HG03064 (cell line): ENCODE measurements around the gene EPHX1.
A peak's percentile ranks its signal among the peaks of the same experiment; 100 is the strongest.
"Not testable (repeated sequence)": the region's sequence is repeated elsewhere in the genome, so short reads cannot be mapped to it uniquely, and the experiment has no call there.

Experiments used
- ATAC-seq: cut with Tn5 transposase; IDR thresholded peaks from one replicate; pipeline ENCODE4 v1.9.1; 2021; ENCODE audit warnings: low read depth; ENCODE audit not compliant: unreplicated experiment

Gene EPHX1

GRCh38 chr1:225879521-225880221 lies 69.7 kb downstream of the EPHX1 start:
- ATAC-seq: no peak

- no peak for ATAC-seq
Observed at GRCh38 chr1:225880222-225880588, 70.3 kb downstream of the EPHX1 start.

DNA sequence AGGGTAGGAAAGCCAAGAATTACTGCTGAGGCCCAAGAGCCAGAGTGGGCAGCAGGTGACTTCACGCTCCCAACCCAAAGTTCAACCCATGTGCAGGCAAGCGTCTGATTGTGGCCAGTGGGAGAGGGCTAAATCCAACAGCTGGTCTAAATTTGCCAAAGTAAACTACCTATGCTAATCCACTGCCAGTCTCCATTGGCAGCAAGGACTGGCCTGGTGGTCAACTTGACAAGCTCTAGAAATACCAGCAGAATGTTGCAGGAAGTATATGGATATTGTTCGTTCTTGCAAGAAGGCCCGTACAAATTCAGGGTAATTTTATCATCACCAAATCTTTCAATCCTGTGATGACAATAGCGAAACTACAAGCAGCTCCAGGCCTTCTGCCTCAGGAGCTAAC lies 70.7 kb downstream of the EPHX1 start:
- ATAC-seq: no peak

GRCh38 chr1:225881081-225881958 lies 71.4 kb downstream of the EPHX1 start:
- ATAC-seq: peak; percentile 31

DNA sequence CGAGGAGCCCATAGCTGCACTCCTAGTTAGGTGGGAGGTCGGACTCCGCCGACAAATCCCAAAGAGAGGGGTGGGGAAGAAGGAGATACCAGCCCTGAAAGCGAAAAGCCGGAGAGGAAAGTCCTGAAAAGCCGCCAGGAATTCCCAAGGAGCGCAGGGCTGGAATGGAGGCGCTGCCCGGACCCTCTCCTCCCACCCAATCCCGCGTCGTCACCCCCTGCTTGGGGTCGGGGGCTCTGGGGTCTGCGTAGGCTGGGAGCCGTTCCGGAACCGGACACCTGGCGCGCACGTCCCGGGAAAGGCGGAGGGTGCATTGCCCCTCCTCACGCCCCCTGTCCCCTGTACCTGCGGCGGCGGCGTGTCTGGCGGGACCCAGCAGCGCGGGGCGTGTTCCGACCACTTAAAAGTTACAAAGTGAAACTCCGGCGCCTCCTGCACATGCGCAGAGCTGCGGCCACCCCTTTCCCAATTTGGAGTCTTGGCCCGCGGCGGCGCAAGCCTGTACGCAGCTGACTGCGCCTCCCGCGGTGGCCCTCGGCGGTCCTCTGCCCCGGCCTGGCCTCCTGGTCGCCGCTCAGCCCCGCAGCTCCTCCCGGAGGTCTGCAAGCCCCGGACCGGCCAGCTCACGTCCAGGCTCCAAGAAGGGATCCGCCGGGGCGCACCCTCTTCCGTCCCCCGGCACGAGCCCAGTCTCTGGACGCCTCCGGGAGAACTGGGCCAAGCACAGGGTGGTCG lies 72.2 kb downstream of the EPHX1 start, which contains the start of gene TMEM63A:
Gene TMEM63A, minus strand, starts transcription at position 422 of the 735 bp plus-strand sequence. CDS start 4,800 bp downstream, outside the sequence.
- peak; percentile 64 for ATAC-seq

DNA sequence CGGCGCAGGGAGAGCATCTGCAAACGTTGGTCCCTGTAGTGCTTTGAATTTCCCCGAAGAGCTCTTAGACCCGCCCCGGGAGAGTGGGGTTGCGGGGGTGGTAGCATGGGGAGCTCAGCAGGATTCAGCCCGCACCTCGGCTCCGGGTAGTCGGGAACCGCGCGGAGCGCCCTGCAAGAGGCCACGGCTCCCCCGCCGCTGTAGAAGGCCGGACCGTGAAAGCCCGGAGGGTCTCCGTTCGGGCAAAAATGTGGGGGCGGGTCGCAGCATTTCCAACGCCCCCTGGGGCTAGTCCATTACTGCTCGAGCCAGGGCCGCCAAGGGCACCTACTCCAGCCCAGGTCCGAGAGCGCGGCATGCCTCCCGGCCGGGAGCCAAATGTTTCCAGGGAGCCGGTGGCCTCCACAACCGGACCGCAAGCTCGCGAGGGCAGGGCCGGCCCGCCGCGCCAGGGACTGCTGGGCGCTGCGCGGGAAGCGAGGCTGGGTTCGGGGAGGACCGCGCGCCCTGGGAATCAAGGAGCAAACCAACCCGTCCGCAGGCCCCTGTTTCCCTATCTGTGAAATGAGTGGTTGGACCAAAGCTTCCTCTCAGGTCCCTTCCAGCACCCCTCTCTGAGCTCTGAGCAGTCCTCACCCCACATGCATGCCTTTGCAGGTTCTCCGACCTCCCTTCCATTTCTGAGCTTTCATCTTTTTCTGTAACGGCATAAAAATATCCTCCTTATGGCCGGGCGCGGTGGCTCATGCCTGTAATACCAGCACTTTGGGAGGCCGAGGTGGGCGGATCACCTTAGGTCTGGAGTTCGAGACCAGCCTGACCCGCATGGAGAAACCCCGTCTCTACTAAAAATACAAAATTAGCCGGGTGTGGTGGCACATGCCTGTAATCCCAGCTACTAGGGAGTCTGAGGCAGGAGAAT lies 73.0 kb downstream of the EPHX1 start:
- peak; percentile 23 for ATAC-seq

DNA sequence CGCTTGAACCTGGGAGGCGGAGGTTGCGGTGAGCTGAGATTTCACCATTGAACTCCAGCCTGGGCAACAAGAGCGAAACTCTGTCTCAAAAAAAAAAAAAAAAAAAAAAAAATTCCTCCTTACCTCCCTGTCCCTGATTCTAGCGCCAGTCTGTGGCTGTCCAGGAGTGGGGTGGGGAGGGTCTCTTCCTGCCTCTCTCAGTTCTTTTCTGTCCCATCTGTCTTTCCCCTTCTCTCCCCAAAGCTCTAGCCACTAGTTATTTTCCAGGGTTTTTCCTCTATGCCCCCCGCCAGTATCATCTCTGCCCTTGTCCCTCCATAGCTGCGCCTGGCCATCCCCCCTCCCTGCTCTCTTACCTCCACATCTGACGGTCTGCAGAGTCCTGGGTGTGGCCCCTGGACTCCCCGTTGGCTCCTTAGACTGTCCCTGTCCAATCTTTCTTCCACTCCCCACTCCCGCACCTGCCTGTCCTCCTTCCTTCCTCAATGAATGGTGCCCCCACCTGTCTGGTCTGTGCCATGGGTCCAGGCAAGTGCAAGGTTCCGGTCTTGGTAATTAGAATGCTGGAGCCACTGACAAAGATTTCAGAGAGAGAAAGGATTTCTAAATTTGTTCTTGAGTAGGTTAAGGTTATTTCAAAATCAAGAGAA lies 73.8 kb downstream of the EPHX1 start:
- no peak for ATAC-seq

DNA sequence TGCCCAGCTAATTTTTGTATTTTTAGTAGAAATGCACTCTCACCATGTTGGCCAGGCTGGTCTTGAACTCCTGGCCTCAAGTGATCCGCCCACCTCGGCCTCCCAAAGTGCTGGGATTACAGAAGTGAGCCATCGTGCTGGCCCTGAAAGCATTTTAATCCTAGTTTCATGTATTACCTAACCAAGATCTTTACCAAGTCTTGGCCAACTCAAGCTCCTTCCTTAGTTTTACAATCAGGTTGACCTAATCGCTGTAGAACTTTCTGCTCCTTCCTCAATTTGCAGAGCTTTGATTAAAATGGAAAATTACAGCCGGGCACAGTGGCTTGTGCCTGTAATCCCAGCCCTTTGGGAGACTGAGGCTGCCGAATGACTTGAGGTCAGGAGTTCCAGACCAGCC lies 75.4 kb downstream of the EPHX1 start:
- ATAC-seq: no peak

DNA sequence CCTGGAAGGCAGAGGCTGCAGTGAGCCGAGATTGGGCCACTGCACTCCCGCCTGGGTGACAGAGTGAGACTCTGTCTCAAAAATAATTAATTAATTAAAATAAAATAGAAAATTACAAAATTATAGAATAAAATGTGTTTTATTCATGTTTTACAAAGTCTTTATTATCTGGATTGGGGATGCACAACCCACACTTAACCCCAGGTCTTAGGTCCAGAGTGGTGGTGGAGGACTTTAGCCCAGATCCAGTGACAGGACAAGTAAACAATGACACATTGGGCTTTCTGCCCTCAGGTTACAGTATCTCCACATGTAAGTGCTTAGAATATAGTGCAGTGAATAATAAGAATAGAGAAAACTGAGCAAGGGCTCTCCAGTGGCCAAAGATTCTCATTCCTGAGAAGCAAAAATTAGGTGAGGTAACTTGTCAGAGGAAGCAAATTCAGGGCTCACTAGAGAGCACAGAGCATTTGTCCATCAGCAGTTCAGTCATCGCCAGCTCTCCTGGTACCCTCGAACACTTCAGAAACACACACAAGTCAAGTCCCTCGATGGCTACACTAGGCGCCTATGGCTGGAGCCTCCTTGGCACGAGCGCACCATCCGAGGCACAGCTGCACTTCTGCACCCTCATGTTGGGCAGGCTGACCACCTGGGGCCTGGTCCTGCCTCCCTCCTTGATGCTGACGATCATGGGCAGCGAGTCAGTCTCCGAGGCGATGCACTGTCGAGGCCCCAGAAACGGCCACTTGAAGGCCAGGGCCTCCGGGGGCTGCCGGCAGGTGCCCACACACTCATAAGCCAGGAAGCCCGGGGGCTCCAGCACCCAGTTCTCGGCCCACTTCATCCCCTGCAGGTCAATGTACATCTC lies 76.5 kb downstream of the EPHX1 start:
- no peak for ATAC-seq

GRCh38 chr1:225887030-225887314 lies 77.0 kb downstream of the EPHX1 start:
- ATAC-seq: no peak

DNA sequence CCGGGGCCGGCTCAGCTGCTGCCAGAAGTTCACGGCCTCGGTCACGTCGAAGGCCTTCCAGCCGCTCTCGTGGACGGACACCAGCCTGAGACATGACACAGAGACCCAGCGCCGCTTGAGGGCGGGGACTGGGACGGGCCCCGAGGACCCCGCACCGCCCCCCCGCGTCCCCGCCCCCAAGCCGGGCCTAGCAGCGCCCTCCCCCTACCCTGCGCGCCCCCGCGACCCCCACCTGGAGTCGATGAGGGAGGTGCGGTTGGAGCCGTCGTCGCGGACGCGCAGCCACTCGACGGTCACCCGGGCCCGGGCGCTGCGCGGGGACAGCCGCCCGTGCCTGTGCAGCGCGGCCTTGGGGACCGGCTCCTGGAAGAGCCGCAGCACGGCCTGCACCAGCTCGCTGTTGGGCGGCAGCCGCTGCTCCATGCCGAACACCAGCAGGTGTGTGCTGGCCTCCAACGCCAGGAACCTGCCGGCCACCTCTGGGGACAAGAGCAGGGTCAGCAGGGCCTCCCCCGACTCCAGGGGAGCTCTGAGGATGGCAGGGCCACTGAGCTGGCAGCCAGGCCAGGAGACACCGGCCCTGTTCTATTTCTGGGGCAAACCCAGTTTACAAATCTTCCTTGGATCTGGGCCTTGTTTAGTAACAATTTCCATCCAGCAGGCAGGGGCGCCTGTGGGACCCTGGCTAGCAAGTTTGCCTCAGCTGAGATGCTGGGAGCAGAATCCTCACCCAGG lies 77.8 kb downstream of the EPHX1 start:
- ATAC-seq: not testable (repeated sequence)

DNA sequence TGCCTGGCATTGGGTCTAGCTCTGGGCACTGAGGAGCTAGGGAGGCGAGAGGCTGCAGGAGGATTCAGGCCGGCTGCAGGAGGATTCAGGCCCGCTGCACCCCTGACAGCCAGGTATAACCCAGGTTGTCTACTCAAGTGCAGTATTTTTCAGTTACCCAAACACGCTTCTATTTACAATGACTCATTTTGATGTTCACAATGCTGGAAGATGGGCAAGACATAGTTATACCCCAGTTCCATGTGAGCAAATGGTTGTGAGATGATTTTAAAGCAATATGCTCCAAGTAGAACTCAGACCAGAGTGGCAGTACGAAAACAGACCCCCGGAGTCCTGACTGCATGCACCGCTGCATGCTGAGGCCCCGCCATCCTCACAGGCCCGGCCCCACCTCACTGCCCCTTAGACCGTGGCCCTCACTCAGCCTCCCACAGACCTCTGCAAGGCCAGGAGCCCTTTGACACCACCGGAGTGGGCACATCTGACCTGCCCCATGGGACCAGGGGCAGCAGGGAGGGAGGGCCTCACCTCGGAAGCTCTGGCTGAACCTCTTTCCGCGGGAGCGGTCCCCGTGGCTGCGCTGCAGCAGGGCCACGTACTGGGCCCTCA lies 78.5 kb downstream of the EPHX1 start:
- ATAC-seq: no peak

- ATAC-seq: no peak
Observed at GRCh38 chr1:225888898-225889601, 79.1 kb downstream of the EPHX1 start, which contains the start of gene LEFTY1. LEFTY1 (minus strand) TSS chr1:225889146; CDS start chr1:225889066, 80 bp downstream.

- ATAC-seq: no peak
Observed at GRCh38 chr1:225889743-225890142, 79.8 kb downstream of the EPHX1 start.

DNA sequence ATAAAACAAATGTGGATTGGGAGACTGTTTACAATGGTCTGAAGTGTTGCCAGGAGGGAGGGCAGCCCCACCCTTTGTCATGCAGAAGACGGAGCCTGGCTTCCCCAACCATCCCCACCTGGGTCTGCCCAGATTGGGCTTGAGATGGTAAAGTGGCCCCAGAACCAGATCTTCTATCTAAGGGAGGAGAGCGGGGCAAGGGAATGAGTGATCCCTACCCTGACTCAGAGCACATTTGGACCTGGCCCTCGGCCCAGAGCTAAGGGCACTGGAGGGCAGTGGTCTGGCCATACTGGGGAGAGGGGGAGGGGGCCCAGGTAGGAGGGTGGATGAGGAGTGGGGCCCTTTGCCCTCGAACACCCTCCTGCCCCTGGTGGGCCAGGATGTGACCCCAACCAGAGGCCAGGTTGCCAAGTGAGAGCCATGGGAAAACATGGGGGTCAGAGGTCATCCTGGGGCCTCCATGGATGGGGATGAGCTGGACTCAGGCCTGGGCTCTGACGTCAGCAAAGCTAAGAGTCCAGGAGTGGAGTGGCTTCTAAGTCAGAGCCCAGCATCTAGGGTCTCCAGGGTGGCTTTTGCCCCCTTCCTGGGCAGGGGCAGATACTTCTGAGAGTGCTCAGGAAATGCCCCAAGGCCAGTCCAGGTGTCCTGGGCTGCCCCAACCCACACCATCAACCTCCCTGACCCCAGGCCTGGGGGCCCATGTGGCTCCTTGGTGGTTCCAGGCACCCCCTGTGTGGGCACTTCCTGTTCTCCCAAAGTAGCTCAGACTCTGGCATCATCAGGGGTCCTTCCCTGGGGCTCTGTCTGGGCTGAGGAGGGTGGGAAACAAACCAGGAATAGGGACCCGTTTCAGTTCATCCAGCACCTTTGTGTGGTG lies 80.7 kb downstream of the EPHX1 start:
- ATAC-seq: no peak
